HEK293 (cell line): ENCODE results near the gene MYL2.

Experiments used
- HOXC10 ChIP-seq: sonication (generic); formaldehyde crosslinking; IDR thresholded peaks from 2 replicates; pipeline ENCODE4 v1.8.1; 2023; ENCODE audit warnings: mild to moderate bottlenecking, missing genetic modification reagents
- KLF16 ChIP-seq: fragments of 450-650 bp; formaldehyde crosslinking; IDR thresholded peaks from 2 replicates; pipeline ENCODE4 v1.5.1; 2017; ENCODE audit warnings: missing biosample characterization, missing genetic modification characterization
- PRDM1 ChIP-seq: fragments of 450-650 bp; formaldehyde crosslinking; IDR thresholded peaks from 2 replicates; pipeline ENCODE4; 2016; ENCODE audit warnings: missing biosample characterization, missing genetic modification characterization
- TCF7L2 ChIP-seq: IDR thresholded peaks from 2 replicates; pipeline ENCODE4 v1.6.1; 2011; ENCODE audit warnings: low read depth, mild to moderate bottlenecking, inconsistent platforms, low read length, moderate library complexity, borderline replicate concordance
- TF ChIP-seq, protein P1 (sequence below): fragments of 450-650 bp; formaldehyde crosslinking; conservative IDR thresholded peaks from 2 replicates; pipeline ENCODE4 v1.5.1; 2016; ENCODE audit warnings: low read depth, missing biosample characterization, missing genetic modification characterization
- TF ChIP-seq, protein P2 (sequence below): fragments of 450-650 bp; formaldehyde crosslinking; IDR thresholded peaks from 2 replicates; pipeline ENCODE4 v1.5.1; 2016; ENCODE audit warnings: missing biosample characterization, missing genetic modification characterization

DNA sequence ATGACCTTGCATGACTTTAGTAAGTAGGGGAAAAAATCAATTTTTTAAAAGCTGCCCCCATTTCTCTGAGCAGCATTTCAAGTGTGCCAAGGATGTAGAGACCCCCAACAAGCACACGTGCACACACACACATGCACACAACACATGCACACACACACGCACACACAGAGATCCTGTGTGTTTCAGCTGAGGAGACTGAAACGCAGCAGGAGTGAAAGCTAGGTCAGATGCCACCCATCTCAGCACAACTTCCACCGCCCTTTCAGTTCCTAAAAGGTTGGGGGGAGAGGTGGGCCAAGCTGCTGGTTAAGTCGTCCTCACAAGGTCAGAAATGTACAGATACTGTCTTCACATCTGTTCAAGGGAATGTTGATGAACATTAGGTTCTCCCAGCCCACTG, 13.9 kb downstream of the MYL2 start:
- TF ChIP-seq, protein P1, sequence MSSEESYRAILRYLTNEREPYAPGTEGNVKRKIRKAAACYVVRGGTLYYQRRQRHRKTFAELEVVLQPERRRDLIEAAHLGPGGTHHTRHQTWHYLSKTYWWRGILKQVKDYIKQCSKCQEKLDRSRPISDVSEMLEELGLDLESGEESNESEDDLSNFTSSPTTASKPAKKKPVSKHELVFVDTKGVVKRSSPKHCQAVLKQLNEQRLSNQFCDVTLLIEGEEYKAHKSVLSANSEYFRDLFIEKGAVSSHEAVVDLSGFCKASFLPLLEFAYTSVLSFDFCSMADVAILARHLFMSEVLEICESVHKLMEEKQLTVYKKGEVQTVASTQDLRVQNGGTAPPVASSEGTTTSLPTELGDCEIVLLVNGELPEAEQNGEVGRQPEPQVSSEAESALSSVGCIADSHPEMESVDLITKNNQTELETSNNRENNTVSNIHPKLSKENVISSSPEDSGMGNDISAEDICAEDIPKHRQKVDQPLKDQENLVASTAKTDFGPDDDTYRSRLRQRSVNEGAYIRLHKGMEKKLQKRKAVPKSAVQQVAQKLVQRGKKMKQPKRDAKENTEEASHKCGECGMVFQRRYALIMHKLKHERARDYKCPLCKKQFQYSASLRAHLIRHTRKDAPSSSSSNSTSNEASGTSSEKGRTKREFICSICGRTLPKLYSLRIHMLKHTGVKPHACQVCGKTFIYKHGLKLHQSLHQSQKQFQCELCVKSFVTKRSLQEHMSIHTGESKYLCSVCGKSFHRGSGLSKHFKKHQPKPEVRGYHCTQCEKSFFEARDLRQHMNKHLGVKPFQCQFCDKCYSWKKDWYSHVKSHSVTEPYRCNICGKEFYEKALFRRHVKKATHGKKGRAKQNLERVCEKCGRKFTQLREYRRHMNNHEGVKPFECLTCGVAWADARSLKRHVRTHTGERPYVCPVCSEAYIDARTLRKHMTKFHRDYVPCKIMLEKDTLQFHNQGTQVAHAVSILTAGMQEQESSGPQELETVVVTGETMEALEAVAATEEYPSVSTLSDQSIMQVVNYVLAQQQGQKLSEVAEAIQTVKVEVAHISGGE: no peak
- TF ChIP-seq, protein P2, sequence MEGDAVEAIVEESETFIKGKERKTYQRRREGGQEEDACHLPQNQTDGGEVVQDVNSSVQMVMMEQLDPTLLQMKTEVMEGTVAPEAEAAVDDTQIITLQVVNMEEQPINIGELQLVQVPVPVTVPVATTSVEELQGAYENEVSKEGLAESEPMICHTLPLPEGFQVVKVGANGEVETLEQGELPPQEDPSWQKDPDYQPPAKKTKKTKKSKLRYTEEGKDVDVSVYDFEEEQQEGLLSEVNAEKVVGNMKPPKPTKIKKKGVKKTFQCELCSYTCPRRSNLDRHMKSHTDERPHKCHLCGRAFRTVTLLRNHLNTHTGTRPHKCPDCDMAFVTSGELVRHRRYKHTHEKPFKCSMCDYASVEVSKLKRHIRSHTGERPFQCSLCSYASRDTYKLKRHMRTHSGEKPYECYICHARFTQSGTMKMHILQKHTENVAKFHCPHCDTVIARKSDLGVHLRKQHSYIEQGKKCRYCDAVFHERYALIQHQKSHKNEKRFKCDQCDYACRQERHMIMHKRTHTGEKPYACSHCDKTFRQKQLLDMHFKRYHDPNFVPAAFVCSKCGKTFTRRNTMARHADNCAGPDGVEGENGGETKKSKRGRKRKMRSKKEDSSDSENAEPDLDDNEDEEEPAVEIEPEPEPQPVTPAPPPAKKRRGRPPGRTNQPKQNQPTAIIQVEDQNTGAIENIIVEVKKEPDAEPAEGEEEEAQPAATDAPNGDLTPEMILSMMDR (tag by site-specific recombination): no peak
- TF ChIP-seq KLF16 (tag by site-specific recombination) (no peak), PRDM1 (tag by site-specific recombination) (no peak), HOXC10 (no peak), TCF7L2 (no peak)
